ENCODE data around the gene FURIN. TPM values are rescaled to one million over a fixed set of nuclear protein-coding genes. Genes with fewer than 3 reads are reported as not detected.

The FURIN gene
- total and polyA plus RNA-seq, 2 of the 8 experiments (the other 6 are each of a cell fraction or from before 2014, with no cell fraction given), result 15.8 to 32.1 TPM

DNA sequence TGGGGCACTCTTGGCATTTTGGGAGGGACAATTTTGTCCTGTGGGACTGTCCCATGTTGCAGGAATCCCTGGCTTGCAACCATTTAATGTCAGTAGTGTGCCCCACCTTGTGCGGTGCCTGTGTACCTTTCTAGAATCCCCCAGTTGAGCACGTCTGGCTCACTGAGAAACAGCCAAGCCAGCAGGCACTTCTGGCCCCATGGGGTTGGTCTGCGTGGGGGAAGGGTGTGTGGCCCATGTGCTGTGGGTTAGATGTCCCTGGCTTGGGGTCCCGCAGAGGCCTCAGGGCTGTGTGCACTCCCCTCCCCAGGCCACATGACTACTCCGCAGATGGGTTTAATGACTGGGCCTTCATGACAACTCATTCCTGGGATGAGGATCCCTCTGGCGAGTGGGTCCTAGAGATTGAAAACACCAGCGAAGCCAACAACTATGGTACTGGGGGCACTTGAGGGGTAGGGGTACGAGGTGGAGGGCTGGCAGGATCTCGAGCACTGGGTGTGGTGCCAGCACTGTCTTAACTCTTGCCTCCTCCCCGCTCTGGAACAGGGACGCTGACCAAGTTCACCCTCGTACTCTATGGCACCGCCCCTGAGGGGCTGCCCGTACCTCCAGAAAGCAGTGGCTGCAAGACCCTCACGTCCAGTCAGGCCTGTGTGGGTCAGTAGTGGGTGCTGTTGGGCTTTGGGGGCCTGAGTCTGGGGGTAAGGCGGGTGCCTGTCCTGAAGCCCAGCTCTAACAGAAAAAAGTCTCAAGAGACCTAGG lies 12.2 kb downstream of the FURIN start:
- Histone ChIP-seq H2BK15ac (ENCODE audit: low read length) (no peak overlapping the region), H3K23me2 (ENCODE audit: low read depth, low read length) (peaks cover 1% of the 10 kb centered on the region; the same call in 1 of the 2 replicates), H2BK5ac (ENCODE audit: low read depth, low read length) (no peak overlapping the region), H3K18ac (ENCODE audit: extremely low read depth, low read length) (no peak overlapping the region), H3K9ac (replicated peaks in 1 of 4; ENCODE audit: extremely low read depth in 1 of 4, low read depth in 3 of 4, low read length in 3 of 4) (no peak overlapping the region), H3K4me2 (ENCODE audit: insufficient read depth in 1 of 2, low read depth in 2 of 2, low read length in 2 of 2) (no peak overlapping the region), H3K79me2 (ENCODE audit: control insufficient read depth in 1 of 2, insufficient read depth in 2 of 2, low read length in 2 of 2) (no peaks in the 10 kb centered on the region), H3K4me1 (replicated peaks in 1 of 4; ENCODE audit: control insufficient read depth in 3 of 4, insufficient read depth in 4 of 4, low read length in 3 of 4) (peaks cover 0 to 18% (median 13%) of the 10 kb centered on the region in 4 experiments; a peak in 6 of 7 replicates), H2AK5ac (ENCODE audit: low read depth, low read length) (no peak overlapping the region), H3K36me3 (ENCODE audit: control insufficient read depth in 2 of 4, insufficient read depth in 4 of 4, low read length in 3 of 4) (peaks cover 5 to 18% (median 13%) of the 10 kb centered on the region in 4 experiments; a peak in 5 of 8 replicates), H3K23ac (ENCODE audit: insufficient read length) (no peak overlapping the region), H3K14ac (ENCODE audit: insufficient read length) (no peak overlapping the region), H3K27me3 (replicated peaks in 1 of 4; ENCODE audit: control insufficient read depth in 3 of 4, extremely low read depth in 1 of 4, insufficient read depth in 3 of 4, low read length in 3 of 4) (no peaks in the 10 kb centered on the region), H3K4ac (replicated peaks; ENCODE audit: insufficient read length, low read depth, low read length) (no peak overlapping the region), H3K27ac (ENCODE audit: low read depth, low read length) (no peak overlapping the region), H4K5ac (ENCODE audit: insufficient read length, low read depth, low read length) (no peak overlapping the region), H2BK12ac (ENCODE audit: low read depth, low read length) (no peak overlapping the region), H3K4me3 (ENCODE audit: extremely low read depth in 1 of 4, insufficient read depth in 2 of 4, low read depth in 3 of 4, low read length in 4 of 4) (no peak overlapping the region), H2BK20ac (ENCODE audit: low read length) (no peak overlapping the region), H3K56ac (replicated peaks; ENCODE audit: insufficient read length, low read depth, low read length) (no peak overlapping the region), H3K79me1 (ENCODE audit: low read depth, low read length) (no peaks in the 10 kb centered on the region; the same call in 1 of the 2 replicates), H4K91ac (replicated peaks; ENCODE audit: insufficient read length, low read length) (no peak overlapping the region), H4K8ac (ENCODE audit: extremely low read depth, insufficient read depth, low read length) (no peak overlapping the region), H2AFZ (ENCODE audit: low read length) (no peak overlapping the region), H3K9me3 (ENCODE audit: insufficient read depth in 2 of 2, low read depth in 1 of 2, low read length in 1 of 2) (no peaks in the 10 kb centered on the region), H2BK120ac (replicated peaks; ENCODE audit: low read depth, low read length) (no peak overlapping the region), H4K20me1 (replicated peaks in 1 of 2; ENCODE audit: control insufficient read depth in 1 of 2, insufficient read depth in 2 of 2, low read length in 2 of 2) (peaks cover 0 to 5% of the 10 kb centered on the region in 2 experiments)
- ChIA-PET POLR2A (ENCODE audit: partially characterized antibody) (interaction anchor here (1.5 to 2.1 kb wide), 2 partner anchors 9 to 17 kb away, joined by 4 to 8 read pairs; no protein-coding TSS in a partner anchor), CTCF (ENCODE audit: partially characterized antibody) (interaction anchor here (1.2 kb wide), 1 partner anchor 16 kb away, joined by 4 read pairs; no protein-coding TSS in a partner anchor)
- FAIRE-seq, result no peak
- TF ChIP-seq JUND (IDR thresholded peaks at IDR 0.05; ENCODE audit: low read length), result no peak
- TF ChIP-seq, protein P1, sequence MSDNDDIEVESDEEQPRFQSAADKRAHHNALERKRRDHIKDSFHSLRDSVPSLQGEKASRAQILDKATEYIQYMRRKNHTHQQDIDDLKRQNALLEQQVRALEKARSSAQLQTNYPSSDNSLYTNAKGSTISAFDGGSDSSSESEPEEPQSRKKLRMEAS (IDR thresholded peaks at IDR 0.05), result no peak
- TF ChIP-seq CTCF (IDR thresholded peaks at IDR 0.05; ENCODE audit: control extremely low read depth in 1 of 3, insufficient read depth in 1 of 3, low read depth in 1 of 3, low read length in 3 of 3), result no peak
- TF ChIP-seq JUN (IDR thresholded peaks at IDR 0.05; ENCODE audit: low read depth, low read length), result no peak
- WGBS, 2 experiments (ENCODE audit: extremely low coverage in 1 of 2, insufficient coverage in 1 of 2, insufficient read length in 1 of 2, insufficient replicate concordance in 2 of 2, low coverage in 1 of 2, low lambda C conversion rate in 2 of 2, missing lambda C conversion rate in 1 of 2), result 92% methylated on average over 16 of the region's 16 CpGs; no CpG with 5 or more reads in 1 of the 2 experiments
- no peak for DNase-seq (ENCODE audit: low read depth in 1 of 2, low spot score in 2 of 2)

Data from H1 (cell line).